ENCODE results near the gene U2AF2. TPM values are rescaled to one million over a fixed set of nuclear protein-coding genes. Genes with fewer than 3 reads are reported as not detected.
A peak's percentile ranks its signal among the peaks of the same experiment; 100 is the strongest.

U2AF2 gene
- total and polyA plus RNA-seq, 11 donors = 39.9 to 104 (median 72.7) TPM

DNA sequence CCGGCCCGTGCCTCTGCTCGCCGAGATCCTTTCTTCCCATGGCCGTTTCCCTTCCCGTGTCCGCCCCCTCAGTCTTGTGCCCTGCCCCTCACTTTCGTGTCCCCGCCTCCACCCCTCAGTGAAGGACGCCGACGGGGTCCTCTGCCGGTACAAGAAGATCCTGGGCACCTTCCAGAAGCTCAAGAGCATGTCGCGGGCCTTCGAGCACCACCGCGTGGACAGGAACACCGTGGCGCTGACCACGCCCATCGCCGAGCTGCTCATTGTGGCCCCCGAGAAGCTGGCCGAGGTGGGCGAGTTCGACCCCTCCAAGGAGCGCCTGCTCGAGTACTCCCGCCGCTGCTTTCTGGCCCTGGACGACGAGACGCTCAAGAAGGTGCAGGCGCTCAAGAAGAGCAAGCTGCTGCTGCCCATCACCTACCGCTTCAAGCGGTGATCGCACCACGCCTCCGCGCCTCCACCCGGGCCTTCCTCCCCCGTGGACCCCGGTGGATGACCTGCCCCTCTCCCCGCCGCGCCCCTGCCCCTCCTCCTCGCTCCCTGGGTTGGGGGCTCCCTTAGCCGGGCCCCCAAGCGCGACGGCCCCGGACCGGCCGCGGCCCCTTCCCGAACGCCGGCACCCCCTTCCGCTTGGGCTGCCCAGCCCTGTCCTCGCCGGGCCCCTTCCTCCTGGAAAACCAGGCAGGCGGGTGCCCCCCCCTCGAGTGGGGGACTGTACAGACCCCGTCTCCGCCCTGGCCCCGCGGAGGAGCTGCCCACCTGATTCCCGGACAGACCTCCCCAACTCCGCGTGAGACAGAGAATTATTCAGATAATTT, 2.3 kb upstream of the U2AF2 start:
- no peaks in the 10 kb centered on the region for H3K27me3 ChIP-seq
- no peak for TF ChIP-seq POLR2A (IDR thresholded peaks at IDR 0.05)
- TF ChIP-seq, protein P1, sequence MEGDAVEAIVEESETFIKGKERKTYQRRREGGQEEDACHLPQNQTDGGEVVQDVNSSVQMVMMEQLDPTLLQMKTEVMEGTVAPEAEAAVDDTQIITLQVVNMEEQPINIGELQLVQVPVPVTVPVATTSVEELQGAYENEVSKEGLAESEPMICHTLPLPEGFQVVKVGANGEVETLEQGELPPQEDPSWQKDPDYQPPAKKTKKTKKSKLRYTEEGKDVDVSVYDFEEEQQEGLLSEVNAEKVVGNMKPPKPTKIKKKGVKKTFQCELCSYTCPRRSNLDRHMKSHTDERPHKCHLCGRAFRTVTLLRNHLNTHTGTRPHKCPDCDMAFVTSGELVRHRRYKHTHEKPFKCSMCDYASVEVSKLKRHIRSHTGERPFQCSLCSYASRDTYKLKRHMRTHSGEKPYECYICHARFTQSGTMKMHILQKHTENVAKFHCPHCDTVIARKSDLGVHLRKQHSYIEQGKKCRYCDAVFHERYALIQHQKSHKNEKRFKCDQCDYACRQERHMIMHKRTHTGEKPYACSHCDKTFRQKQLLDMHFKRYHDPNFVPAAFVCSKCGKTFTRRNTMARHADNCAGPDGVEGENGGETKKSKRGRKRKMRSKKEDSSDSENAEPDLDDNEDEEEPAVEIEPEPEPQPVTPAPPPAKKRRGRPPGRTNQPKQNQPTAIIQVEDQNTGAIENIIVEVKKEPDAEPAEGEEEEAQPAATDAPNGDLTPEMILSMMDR (IDR thresholded peaks at IDR 0.05) = no peak
- H3K36me3 ChIP-seq = peaks cover 0 to 11% (median 0%) of the 10 kb centered on the region in 9 donors
- WGBS, 4 donors = 74 to 81% (median 78%) methylated on average over 65 to 71 of the region's 71 CpGs
- DNase-seq (peak in 2 of 5 donors; percentile 57 to 72), ATAC-seq (no peak)
- no peaks in the 10 kb centered on the region for H3K9me3 ChIP-seq
- no peak overlapping the region for H3K4me3 ChIP-seq
- H3K27ac ChIP-seq = peak overlapping the region in 3 of 12 donors; percentile 99 to 100 (median 100)
- peaks cover 10 to 43% (median 37%) of the 10 kb centered on the region in 12 donors for H3K4me1 ChIP-seq
- intact Hi-C loops (cut with DNase I) = loop anchor here in 2 of 10 donors (2.0 kb wide), 1 partner anchor 18 kb away; no protein-coding TSS in a partner anchor

DNA sequence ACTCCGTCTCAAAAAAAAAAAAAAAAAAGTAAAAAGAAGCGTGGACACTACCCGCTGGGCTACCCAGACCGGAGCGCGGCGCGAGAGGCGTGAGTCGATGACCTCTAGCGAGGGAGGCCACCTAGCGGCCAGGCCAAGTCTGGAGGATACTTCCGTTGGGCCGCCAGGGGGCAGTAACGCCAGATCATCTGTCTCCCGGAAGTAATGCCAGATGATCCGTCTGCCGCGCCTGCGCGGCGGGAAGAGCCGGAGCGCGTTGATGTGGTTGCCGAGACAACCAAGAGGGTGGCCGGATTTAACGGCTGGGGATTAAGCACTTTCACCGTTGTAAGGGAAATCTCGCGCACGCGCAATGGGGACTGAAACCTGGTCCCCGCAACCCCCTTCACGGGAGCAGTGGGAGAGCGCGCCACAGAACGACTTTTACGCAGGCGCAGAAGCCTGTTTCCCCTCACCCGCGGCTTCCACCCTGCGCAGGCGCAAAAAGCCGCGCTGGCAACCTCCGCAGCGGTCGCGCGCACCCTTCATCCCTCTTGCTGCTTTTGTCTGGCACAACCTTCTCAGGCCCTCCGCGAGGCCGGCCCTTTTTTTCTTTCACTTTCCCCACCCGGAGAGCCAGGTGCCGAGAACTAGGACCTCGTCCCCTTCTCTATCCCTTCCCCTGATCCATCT, 1.0 kb upstream of the U2AF2 start:
- ATAC-seq (peak; percentile 67 to 83 (median 74)), DNase-seq (peak; percentile 97 to 99 (median 98))
- Histone ChIP-seq H3K9me3 (no peaks in the 10 kb centered on the region), H3K27ac (peak overlapping the region; percentile 94 to 100 (median 99)), H3K36me3 (peaks cover 0 to 11% (median 0%) of the 10 kb centered on the region in 9 donors), H3K27me3 (no peaks in the 10 kb centered on the region), H3K4me1 (peaks cover 12 to 48% (median 42%) of the 10 kb centered on the region in 12 donors), H3K4me3 (peak overlapping the region; percentile 50 to 99 (median 93))
- intact Hi-C loops (cut with DNase I) = loop anchor here in 3 of 10 donors (1.0 to 2.0 kb wide), 3 partner anchors 19 to 22 kb away; partner anchors contain the start of gene EPN1 (in 2 of the 3)
- WGBS, 4 donors = 0 to 1% (median 0%) methylated on average over 44 to 57 of the region's 57 CpGs
- TF ChIP-seq POLR2A (IDR thresholded peaks at IDR 0.05) = peak in 1 of 2 donors; percentile 71
- TF ChIP-seq, protein P1 (IDR thresholded peaks at IDR 0.05) = peak; percentile 97 to 100 (median 99)

DNA sequence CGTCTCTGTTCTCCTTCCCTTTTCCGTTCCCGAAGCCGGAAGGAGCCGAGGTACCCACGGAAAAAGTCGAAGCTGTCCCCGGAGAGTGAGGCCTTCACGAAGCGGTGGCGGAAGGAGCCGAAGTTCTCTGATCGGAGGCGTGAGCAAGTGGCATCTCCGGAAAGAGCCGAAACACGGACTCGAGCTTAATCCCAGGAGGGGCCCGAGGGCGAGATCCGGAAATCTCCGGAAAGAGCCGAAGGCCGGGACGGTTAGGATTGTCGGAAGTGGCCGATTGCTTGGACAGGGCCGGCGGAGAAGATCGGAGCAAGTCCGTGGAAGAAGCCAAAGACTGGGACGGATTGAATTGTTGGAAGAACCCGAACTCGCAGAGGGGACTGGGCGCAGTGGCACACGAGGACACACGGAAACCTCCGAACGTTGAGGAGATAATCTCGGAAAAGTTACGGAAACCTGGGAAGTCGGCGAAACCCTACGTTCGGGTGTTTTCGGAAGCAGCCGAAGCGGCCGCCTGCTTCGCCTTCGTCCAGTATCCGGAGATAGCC, 440 bp upstream of the U2AF2 start:
- peak; percentile 99 to 100 (median 99) for DNase-seq
- H3K4me3 ChIP-seq = peak overlapping the region; percentile 50 to 99 (median 93)
- 0 to 1% (median 1%) methylated on average over 43 to 52 of the region's 52 CpGs for WGBS, 4 donors
- H3K4me1 ChIP-seq = peaks cover 12 to 50% (median 44%) of the 10 kb centered on the region in 12 donors
- ATAC-seq = peak; percentile 72 to 84 (median 79)
- H3K27ac ChIP-seq = peak overlapping the region; percentile 94 to 100 (median 99)
- intact Hi-C loops (cut with DNase I) = loop anchor here in 2 of 10 donors (1.0 to 2.0 kb wide), 2 partner anchors 20 to 21 kb away; partner anchors contain the start of gene EPN1 (in 2 of the 2)
- no peak for TF ChIP-seq POLR2A (IDR thresholded peaks at IDR 0.05)
- TF ChIP-seq, protein P1 (IDR thresholded peaks at IDR 0.05) = no peak
- no peaks in the 10 kb centered on the region for H3K9me3 ChIP-seq
- H3K27me3 ChIP-seq = no peaks in the 10 kb centered on the region
- peaks cover 0 to 14% (median 4%) of the 10 kb centered on the region in 9 donors for H3K36me3 ChIP-seq

All from heart left ventricle (tissue), 16 donors.